H9 (cell line): ENCODE measurements around the gene TRPV6. TPM values are rescaled to one million over a fixed set of nuclear protein-coding genes. Genes with fewer than 3 reads are reported as not detected.

Experiments
- DNase-seq: peaks from one replicate; pipeline ENCODE4 v3.0.0-alpha.2; 2017
- H2AFZ ChIP-seq: one replicate; pipeline ENCODE4 v1.6.1; 2013; ENCODE audit warnings: mild to moderate bottlenecking, low read length, control low read depth, moderate library complexity
- H2AK5ac ChIP-seq: 2 replicates; pipeline ENCODE4 v1.6.1; 2013; ENCODE audit warnings: low read length, control low read depth, mixed read lengths; ENCODE audit not compliant: insufficient read length
- H2BK120ac ChIP-seq: one replicate; pipeline ENCODE4 v1.6.1; 2013; ENCODE audit warnings: low read depth, mild to moderate bottlenecking, low read length, control low read depth, inconsistent platforms; ENCODE audit not compliant: poor library complexity, severe bottlenecking
- H2BK12ac ChIP-seq: 2 replicates; pipeline ENCODE4 v1.6.1; 2013; ENCODE audit warnings: low read length, control low read depth, mixed read lengths, low read depth; ENCODE audit not compliant: insufficient read length
- H2BK15ac ChIP-seq: 2 replicates; pipeline ENCODE4 v1.6.1; 2013; ENCODE audit warnings: low read depth, low read length, control low read depth
- H2BK20ac ChIP-seq: one replicate; pipeline ENCODE4 v1.6.1; 2013; ENCODE audit warnings: low read depth, mild to moderate bottlenecking, low read length, control low read depth, inconsistent platforms; ENCODE audit not compliant: poor library complexity, severe bottlenecking
- H2BK5ac ChIP-seq: 2 replicates; pipeline ENCODE4 v1.6.1; 2013; ENCODE audit warnings: low read length, control low read depth, mixed read lengths; ENCODE audit not compliant: insufficient read length
- H3K14ac ChIP-seq: 2 replicates; pipeline ENCODE4 v1.6.1; 2013; ENCODE audit warnings: low read length, control low read depth; ENCODE audit not compliant: insufficient read depth
- H3K18ac ChIP-seq: 2 replicates; pipeline ENCODE4 v1.6.1; 2013; ENCODE audit warnings: low read depth, mild to moderate bottlenecking, mixed read lengths, low read length, control low read depth; ENCODE audit not compliant: insufficient read length
- H3K23ac ChIP-seq: 2 replicates; pipeline ENCODE4 v1.6.1; 2013; ENCODE audit warnings: low read length, control low read depth, mixed read lengths, low read depth; ENCODE audit not compliant: insufficient read length
- H3K23me2 ChIP-seq: 2 replicates; pipeline ENCODE4 v1.6.1; 2013; ENCODE audit warnings: low read depth, mild to moderate bottlenecking, mixed read lengths, low read length, control low read depth; ENCODE audit not compliant: insufficient read length, poor library complexity, severe bottlenecking
- H3K27ac ChIP-seq: 2 replicates; pipeline ENCODE4 v1.5.1; 2013; ENCODE audit warnings: low read length, control low read depth, mixed read lengths, low read depth; ENCODE audit not compliant: insufficient read length
- H3K27me3 ChIP-seq: 2 replicates; pipeline ENCODE4 v1.6.1; 2013; ENCODE audit warnings: low read length, control low read depth, inconsistent platforms; ENCODE audit not compliant: insufficient read depth
- H3K4ac ChIP-seq: 2 replicates; pipeline ENCODE4 v1.6.1; 2013; ENCODE audit warnings: low read depth, mild to moderate bottlenecking, control low read depth, inconsistent platforms, low read length, moderate library complexity
- H3K4me1 ChIP-seq: 2 replicates; pipeline ENCODE4 v1.6.1; 2013; ENCODE audit warnings: low read length, control low read depth, inconsistent platforms; ENCODE audit not compliant: insufficient read depth
- H3K4me2 ChIP-seq: 2 replicates; pipeline ENCODE4 v1.6.1; 2013; ENCODE audit warnings: low read length, control low read depth, mixed read lengths; ENCODE audit not compliant: insufficient read length, insufficient read depth
- H3K56ac ChIP-seq: 2 replicates; pipeline ENCODE4 v1.6.1; 2013; ENCODE audit warnings: low read depth, mild to moderate bottlenecking, mixed read lengths, low read length, control low read depth; ENCODE audit not compliant: insufficient read length
- H3K79me1 ChIP-seq: 2 replicates; pipeline ENCODE4 v1.6.1; 2013; ENCODE audit warnings: low read depth, mild to moderate bottlenecking, moderate library complexity, low read length, control low read depth, inconsistent platforms; ENCODE audit not compliant: insufficient read depth, poor library complexity, severe bottlenecking
- H3K79me2 ChIP-seq: 2 replicates; pipeline ENCODE4 v1.6.1; 2013; ENCODE audit warnings: low read length, control low read depth, inconsistent platforms; ENCODE audit not compliant: insufficient read depth
- H3K9ac ChIP-seq: 2 replicates; pipeline ENCODE4 v1.6.1; 2013; ENCODE audit warnings: low read length, control low read depth, mixed read lengths; ENCODE audit not compliant: insufficient read length; ENCODE audit errors: extremely low read depth
- H3K9me3 ChIP-seq: one replicate; pipeline ENCODE4 v1.6.1; 2013; ENCODE audit warnings: low read depth, low read length, inconsistent platforms; ENCODE audit not compliant: control insufficient read depth
- H3T11ph ChIP-seq: one replicate; pipeline ENCODE4 v1.6.1; 2013; ENCODE audit warnings: mild to moderate bottlenecking, low read length, control low read depth, inconsistent platforms
- H4K20me1 ChIP-seq: one replicate; pipeline ENCODE4 v1.6.1; 2013; ENCODE audit not compliant: control insufficient read depth, insufficient read length, insufficient read depth
- H4K5ac ChIP-seq: 2 replicates; pipeline ENCODE4 v1.6.1; 2013; ENCODE audit warnings: low read depth, mild to moderate bottlenecking, mixed read lengths, low read length, control low read depth; ENCODE audit not compliant: insufficient read length
- H4K8ac ChIP-seq: replicated peaks from 2 replicates; pipeline ENCODE4 v1.6.1; 2013; ENCODE audit warnings: low read length, control low read depth, mixed read lengths, low read depth; ENCODE audit not compliant: insufficient read length
- H4K91ac ChIP-seq: 2 replicates; pipeline ENCODE4 v1.6.1; 2013; ENCODE audit warnings: low read depth, mild to moderate bottlenecking, moderate library complexity, mixed read lengths, low read length, control low read depth; ENCODE audit not compliant: insufficient read length
- H3K27ac Mint-ChIP-seq, 3 experiments: 2 replicates in 2 of 3; 3 replicates in 1 of 3; pipeline ENCODE4 v1.8.0; 2020 to 2021; ENCODE audit warnings: mixed read lengths in 3 of 3, mild to moderate bottlenecking in 1 of 3, moderate library complexity in 1 of 3
- H3K27me3 Mint-ChIP-seq: 2 replicates; pipeline ENCODE4 v1.8.0; 2021; ENCODE audit warnings: low read depth, mild to moderate bottlenecking, moderate library complexity, mixed read lengths
- H3K36me3 Mint-ChIP-seq, 3 experiments: 2 replicates in 2 of 3; 3 replicates in 1 of 3; pipeline ENCODE4 v1.8.0; 2020 to 2021; ENCODE audit warnings: low read depth in 3 of 3, mixed read lengths in 3 of 3; ENCODE audit not compliant: insufficient read depth in 1 of 3
- H3K4me1 Mint-ChIP-seq, 2 experiments: 2 replicates each; pipeline ENCODE4 v1.8.0; 2020; ENCODE audit warnings: mixed read lengths in 2 of 2
- H3K4me3 Mint-ChIP-seq, 2 experiments: 2 replicates in 1 of 2; 3 replicates in 1 of 2; pipeline ENCODE4 v1.8.0; 2020 to 2021; ENCODE audit warnings: mild to moderate bottlenecking in 2 of 2, mixed read lengths in 2 of 2, moderate library complexity in 1 of 2
- H3K9me3 Mint-ChIP-seq, 2 experiments: 2 replicates in 1 of 2; 3 replicates in 1 of 2; pipeline ENCODE4 v1.8.0; 2020; ENCODE audit warnings: mild to moderate bottlenecking in 2 of 2, mixed read lengths in 2 of 2, moderate library complexity in 1 of 2
- CTCF ChIP-seq: fragments of 200-600 bp; sonication (generic); conservative IDR thresholded peaks from 3 replicates; pipeline ENCODE4 v1.8.0; 2021; ENCODE audit warnings: antibody characterized with exemption, mild to moderate bottlenecking
- WGBS: extraction: QIAGEN DNeasy Blood & Tissue Kit; methylation state at CpG from one replicate; pipeline ENCODE4 v1.1.7; 2013; ENCODE audit warnings: missing lambda C conversion rate, low lambda C conversion rate, mixed read lengths; ENCODE audit not compliant: insufficient read length; ENCODE audit errors: extremely low coverage; 5-methylcytosine and 5-hydroxymethylcytosine counted together
- long read RNA-seq: library from polyadenylated mRNA; unstranded; transcript quantifications from one replicate; pipeline ENCODE4 v2.0.0, GENCODE V29; 2020
- total RNA-seq: library from RNA; stranded (reverse); gene quantifications from 2 replicates; pipeline ENCODE4 v1.2.1, GENCODE V29; 2021

TRPV6 gene
- 0.61 and 0.81 TPM in 2 replicates for total RNA-seq
- long read RNA-seq = 0 reads

GRCh38 chr7:142885311-142886230, at the start of gene TRPV6:
TSS of gene TRPV6 (minus strand) at chr7:142885745.
- H3K18ac ChIP-seq = no peak within 1 kb of the TSS
- H3K4me3 Mint-ChIP-seq = peak within 1 kb of the TSS in 1 of 2 experiments; percentile 45; a peak in 2 of 5 replicates
- H3K4me2 ChIP-seq = no peak within 1 kb of the TSS
- peak; percentile 83 for DNase-seq
- no peaks in the 10 kb centered on the region for H3K27me3 ChIP-seq
- peak within 1 kb of the TSS; percentile 5 for H2AFZ ChIP-seq
- H3K4me1 ChIP-seq = no peaks in the 10 kb centered on the region; the same call in 1 of the 2 replicates
- no peak within 1 kb of the TSS for H4K5ac ChIP-seq
- no CpG with 5 or more reads among the region's 16 CpGs for WGBS
- H3K23me2 ChIP-seq = peaks cover 3% of the 10 kb centered on the region
- no peak within 1 kb of the TSS for H3K9ac ChIP-seq
- H4K8ac ChIP-seq = no peak within 1 kb of the TSS
- peaks cover 0 to 2% (median 0%) of the 10 kb centered on the region in 3 experiments; a peak in 2 of 7 replicates for H3K36me3 Mint-ChIP-seq
- H3K79me2 ChIP-seq = no peaks in the 10 kb centered on the region; the same call in 1 of the 2 replicates
- H4K20me1 ChIP-seq = peaks cover 2% of the 10 kb centered on the region
- H2BK20ac ChIP-seq = no peak within 1 kb of the TSS
- H3K27me3 Mint-ChIP-seq = peaks cover 11% of the 10 kb centered on the region; the same call in 1 of the 2 replicates
- H3K9me3 Mint-ChIP-seq = peaks cover 0 to 4% of the 10 kb centered on the region in 2 experiments; a peak in 2 of 5 replicates
- no peak within 1 kb of the TSS for H3K4ac ChIP-seq
- peak within 1 kb of the TSS; percentile 37; the same call in 1 of the 2 replicates for H3K14ac ChIP-seq
- no peak within 1 kb of the TSS for H2AK5ac ChIP-seq
- no peak within 1 kb of the TSS; a peak in 1 of 7 replicates for H3K27ac Mint-ChIP-seq
- H3K23ac ChIP-seq = no peak within 1 kb of the TSS
- H2BK12ac ChIP-seq = no peak within 1 kb of the TSS
- H3T11ph ChIP-seq = no peak within 1 kb of the TSS
- no peak within 1 kb of the TSS for H4K91ac ChIP-seq
- peaks cover 12 to 17% of the 10 kb centered on the region in 2 experiments for H3K4me1 Mint-ChIP-seq
- H2BK5ac ChIP-seq = no peak within 1 kb of the TSS
- no peak within 1 kb of the TSS for H3K56ac ChIP-seq
- 0 out of 3 replicates have a peak, but pooled peaks have one; percentile 14 for TF ChIP-seq CTCF
- H2BK15ac ChIP-seq = no peak within 1 kb of the TSS
- no peaks in the 10 kb centered on the region for H3K79me1 ChIP-seq
- no peak within 1 kb of the TSS for H2BK120ac ChIP-seq
- H3K9me3 ChIP-seq = no peaks in the 10 kb centered on the region
- H3K27ac ChIP-seq = no peak within 1 kb of the TSS
